ENCODE measurements around the gene NFIA.

The NFIA gene

GRCh38 chr1:61226791-61227567 lies 144.6 kb downstream of the NFIA start:
- no peak for DNase-seq

DNA sequence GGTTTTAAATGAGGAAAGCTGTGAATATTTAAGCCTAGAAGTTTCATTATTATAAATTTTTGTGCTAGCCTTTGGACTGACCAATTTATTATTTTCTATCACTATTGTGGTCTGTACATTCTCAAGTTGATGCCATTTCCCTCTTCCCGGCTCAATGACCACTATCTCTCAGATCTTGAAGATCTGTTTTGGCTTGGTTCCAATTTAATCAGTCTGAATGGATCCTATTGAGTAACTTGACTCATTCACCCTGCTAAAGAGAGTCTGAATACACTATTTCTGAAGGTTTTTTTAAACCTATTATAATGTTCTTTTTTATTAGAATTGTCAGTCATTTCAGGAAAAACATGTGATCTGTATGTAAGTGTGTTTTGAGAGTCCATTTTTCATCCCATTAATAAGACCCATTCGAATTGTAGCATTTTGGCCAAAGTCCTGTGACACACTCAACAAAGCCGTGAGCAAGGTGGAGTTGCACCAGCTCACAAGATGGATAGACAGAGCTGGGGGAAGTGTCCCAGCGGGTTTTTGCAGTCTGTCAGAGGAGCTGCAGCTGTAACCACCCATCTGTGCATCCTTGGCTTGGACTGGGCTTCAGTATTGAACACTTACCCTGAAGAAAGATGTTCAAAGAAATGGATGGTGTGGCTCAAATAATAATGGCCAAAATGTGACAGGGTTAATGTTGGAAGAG lies 145.6 kb downstream of the NFIA start:
- DNase-seq = no peak

- DNase-seq = no peak
Measured at GRCh38 chr1:61230523-61230922, 148.2 kb downstream of the NFIA start.

DNA sequence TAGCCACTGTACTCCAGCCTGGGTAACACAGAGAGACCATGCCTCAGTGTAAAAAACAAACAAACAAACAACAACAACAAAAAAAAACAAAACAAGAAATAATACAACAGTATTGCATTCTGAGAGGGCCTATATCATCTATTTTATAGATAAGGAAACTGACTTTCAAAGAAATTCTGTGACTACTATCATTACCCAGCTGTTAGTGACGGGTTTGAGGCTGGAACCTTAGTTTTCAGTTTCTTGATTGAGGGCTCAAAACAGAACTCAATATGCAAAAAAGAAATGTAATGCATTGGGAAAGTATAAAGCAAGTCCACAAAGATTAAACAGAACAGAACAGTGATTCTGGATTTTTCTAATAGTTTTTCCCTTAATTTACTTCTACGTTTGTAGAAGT lies 149.4 kb downstream of the NFIA start:
- DNase-seq = no peak

DNA sequence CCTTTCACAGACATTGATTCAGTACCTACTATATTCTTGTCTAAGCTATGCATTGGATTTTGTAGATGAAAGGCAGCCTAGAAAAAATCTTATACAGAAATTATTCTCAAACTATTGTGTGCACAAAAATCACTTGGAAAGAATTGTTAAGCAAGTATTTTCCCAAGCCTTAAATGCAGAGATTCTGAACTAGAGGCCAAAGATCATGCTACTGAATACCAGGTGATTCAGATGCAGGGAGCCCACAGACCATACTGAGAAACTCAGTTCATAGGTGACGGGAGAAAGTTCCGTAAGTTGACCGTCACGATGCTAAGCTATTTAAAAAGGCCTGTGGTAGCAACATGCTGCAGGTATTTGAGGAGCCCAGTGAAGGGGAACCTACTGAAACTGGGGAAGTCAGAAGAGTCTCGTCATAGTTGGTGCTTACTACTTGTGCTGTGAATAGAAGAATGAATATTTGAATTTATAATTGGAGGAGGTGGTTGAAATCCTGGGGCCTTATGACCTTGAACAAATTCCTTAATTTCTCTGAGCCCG lies 150.8 kb downstream of the NFIA start:
- DNase-seq = no peak

DNA sequence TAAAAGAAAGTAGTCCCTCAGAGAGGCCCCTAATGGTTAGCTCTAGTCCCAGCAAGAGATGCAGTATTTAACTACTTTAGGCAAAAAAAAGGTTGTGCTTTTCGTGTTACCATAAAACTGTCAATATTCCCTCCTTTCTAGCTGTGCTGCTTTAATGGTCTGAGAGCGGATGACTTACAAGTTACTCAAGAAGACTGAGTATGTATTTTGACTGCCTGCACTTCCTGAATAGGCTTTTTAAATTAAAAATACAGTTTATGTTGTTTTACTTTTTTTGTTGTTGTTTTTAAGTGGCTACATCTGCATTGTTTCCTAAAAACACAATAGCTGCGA lies 152.2 kb downstream of the NFIA start:
- no peak for DNase-seq

DNA sequence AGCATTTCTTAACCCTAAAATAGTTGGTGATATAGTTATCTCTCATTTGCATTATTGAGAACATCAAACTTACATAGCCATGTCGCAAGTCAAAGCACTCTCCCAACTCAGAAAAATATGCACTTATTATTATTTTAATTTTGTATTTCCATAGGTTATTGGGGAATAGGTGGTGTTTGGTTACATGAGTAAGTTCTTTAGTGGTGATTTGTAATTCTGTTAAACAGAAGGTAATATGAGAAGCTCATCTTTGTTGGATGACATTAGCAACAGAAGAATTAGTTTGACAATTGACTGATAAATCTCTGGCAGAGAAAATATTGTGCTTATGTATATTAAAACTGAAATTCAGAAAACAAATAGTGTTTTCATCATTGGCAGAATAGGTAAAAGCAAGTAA lies 154.8 kb downstream of the NFIA start:
- DNase-seq = no peak

- DNase-seq = no peak
Measured at GRCh38 chr1:61237659-61238358, 155.4 kb downstream of the NFIA start.

- no peak for DNase-seq
Measured at GRCh38 chr1:61238359-61238665, 156.0 kb downstream of the NFIA start.

DNA sequence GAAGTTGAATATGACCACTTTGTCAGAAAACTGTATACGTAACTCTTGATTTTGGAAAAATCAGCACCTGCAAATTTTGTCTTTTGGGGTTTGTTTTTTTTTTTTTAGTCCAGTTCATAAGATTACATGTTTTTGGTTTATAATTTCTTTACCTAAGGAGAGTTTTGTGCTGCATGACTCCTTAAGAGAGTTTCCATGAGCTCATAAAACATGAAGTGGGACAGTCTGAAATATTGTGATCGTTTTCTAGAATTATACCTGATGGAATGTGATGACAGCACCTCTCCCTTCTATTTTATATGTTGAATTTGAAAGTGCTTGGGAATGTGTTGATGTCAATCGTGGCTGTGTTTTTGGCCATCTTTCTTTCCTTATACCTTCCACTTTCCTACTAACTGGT lies 158.5 kb downstream of the NFIA start:
- no peak for DNase-seq

DNA sequence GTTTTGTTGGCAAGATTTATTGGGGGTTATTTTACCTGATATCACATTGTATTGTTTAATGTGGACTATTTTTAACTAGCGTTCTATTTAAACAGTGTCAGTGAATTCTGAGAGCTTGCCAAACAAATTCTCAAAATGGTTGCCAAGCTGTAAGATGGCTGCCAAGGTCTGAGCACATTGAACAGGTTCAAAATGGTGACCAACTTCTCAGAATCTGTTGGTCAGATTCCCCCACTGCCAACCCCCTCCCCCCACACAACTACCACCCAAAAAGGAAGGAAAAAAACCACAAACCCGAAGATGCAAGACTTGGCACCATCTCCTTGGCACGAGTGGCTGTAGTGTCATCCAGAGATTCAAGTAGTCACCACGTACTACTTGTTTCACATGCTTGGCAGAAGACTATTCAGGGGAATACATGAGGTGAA lies 159.1 kb downstream of the NFIA start:
- no peak for DNase-seq

DNA sequence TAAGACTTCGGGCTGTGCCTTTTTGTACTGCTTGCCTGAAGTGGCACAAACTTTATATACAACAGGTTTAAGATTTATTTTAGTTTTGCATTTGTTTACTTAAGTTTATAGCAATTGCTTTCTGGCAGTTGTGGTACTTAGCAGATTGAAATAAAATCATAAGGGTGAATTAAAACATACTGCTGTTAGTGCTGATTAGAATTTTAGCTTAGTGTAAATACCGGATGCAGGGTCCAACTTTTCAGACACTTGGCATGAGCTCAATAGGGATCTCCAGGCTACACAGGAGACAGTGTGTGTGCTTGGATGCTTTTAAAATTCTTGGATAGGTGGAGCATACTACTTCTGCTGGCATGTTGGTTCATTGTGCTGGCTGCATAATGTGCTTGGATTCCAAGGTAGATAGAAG lies 159.6 kb downstream of the NFIA start:
- no peak for DNase-seq

DNA sequence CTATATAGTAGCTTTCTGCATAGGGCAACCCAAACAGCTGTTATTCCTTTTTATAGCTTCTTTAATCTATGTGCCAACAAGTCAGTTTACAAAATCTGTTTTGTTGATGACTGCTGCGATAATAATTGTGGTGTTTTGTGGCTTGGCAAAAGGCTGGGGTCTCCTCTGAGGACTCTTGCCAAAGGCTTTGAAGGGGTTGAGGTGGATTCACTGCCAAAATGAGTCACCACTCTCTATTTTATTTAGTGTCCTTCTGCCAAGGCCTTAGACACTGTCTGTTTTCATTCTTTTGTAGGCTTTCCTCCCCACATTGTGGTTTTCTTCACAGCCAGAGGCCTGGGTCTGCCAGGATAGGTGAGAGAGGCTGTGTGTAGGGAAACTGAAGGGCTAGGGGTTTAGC lies 161.8 kb downstream of the NFIA start:
- no peak for DNase-seq

DNA sequence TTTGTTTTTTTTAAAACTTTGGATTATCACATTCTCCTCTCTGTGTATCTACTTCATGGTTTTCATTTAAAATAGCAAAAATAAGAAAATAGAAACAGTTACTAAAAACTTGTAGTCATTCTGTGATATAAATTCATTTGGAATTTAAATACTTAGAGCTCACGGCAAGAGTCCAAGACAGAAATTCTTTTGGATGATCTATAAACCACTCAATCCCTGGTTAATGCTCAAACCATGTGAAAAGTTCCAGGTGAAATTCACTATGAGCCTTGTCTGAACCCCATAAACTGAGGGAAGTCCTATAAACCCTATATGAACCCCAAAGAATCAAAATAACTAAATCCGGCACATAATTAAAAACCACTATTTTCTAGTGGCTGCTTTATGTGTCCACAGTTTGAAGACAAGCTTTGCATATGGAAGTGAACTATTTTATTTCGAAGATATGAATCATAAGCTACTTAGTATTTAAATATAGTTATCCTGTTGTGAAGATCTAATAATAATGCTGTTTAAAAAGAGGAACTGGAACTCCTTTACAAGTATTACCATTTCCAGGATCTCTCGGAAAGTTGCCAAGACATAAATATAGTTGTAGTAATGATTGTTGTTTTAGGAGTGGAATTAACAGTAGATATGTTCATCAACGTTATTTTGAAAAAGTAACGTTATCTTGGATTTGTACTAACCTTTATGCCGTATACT lies 163.5 kb downstream of the NFIA start:
- DNase-seq = no peak

DNA sequence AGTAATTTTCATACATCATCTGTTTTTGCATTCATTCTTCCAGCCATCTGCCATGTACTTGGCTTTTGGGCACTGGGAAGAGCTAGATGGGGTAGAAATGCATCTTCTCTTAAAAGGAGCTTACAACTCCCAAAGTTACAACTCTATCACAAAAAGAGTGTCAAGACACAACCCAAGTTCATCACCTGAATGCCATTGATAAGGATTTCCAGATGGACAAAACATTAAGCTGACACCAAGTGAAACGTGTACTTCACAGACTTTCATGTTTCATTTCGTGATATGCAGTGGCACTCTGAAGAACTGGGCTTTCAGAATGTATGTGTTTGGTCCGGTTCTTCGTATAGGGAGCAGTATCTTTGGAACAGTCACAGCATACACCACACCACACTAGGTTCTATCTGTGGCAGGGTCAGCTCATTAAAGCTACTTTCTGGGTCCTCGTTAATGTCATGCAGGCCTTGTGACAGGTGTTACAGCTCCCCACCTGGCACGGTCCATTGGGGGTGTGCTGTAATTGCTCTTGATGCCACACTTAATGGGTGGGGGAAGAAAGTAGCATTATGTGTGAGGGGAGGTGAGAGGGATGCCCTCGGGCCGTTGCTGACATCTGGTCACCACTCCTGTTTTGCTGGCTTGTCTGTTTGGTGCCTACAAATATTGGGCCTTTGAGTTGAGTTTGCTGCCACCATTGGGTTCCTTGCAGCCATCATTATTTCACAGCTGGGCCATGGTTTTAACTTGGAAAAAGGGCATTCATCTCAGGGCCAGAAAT lies 164.9 kb downstream of the NFIA start:
- DNase-seq = no peak

DNA sequence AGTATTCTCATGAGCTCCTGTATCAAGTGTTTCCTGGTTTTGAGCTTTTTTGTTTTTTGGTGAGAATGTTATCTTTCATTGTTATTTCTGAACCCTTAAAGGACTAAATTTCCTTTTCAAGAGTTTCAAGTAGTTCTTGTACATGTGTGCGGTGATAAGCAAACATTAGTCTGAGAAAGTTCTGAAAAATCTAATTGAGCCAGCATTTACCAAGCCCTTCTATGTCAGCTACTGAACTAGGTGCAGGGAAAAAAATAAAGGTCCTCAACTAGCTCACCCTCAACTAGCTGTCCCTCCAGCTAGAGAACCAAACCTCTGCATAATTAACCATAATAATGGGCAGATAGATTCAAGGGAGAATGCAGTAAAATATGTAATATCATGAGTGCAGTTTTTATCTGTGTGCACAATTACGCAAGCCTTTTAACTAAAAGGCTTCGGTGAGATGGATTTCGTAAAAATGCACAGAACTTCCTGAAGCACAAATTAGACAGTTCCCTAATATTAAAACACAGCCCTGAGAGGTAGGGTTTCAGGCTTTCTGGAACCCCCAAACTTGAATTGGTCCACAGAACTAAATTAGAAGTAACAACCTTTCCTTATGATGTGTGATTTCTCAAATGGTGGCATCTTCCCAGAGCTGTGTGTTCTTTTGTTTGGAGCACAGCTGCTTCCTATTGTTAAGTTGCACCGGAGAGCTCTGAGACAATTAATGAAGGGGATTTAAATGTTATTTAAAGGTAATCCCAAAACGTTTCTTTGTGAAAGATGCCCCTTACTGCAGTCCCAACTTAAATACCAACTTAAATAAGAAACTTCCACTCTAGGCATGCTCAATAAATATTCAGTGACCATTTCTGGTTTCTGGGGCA lies 165.8 kb downstream of the NFIA start:
- no peak for DNase-seq

- no peak for DNase-seq
Measured at GRCh38 chr1:61250933-61251332, 168.6 kb downstream of the NFIA start.

DNA sequence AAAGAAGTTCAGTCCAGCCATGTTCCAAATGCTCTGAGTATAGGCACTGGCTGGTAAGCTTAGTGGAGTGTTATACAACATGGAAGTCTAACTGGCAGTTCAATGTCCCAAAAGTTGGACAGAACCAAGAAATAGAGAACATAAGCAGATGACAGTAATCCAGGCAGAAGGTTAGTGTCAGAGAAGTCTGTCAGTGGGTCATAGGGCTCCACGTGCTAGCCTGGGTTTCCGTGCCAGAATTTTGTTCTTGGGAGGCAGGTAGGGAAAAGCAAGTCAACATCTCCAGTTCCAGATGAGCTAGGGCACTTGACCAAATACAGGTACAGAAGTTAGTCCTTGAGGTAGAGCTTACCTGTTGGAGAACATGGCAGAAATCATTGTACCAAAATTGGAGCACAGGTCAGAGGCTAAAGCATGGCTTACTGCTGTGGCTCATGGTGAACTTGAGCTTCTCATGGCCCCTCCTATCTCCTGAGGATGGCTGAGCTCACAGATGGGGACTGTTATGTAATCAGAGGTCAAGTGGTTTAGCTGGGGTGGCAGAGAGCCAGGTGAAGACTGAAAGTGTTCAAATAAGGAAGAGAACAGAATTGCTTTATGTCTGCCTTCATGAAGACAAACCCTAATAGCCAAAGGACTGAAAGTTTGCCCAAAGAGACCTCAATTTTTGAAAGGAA lies 170.8 kb downstream of the NFIA start:
- no peak for DNase-seq

- no peak for DNase-seq
Measured at GRCh38 chr1:61253912-61254633, 171.7 kb downstream of the NFIA start.

DNA sequence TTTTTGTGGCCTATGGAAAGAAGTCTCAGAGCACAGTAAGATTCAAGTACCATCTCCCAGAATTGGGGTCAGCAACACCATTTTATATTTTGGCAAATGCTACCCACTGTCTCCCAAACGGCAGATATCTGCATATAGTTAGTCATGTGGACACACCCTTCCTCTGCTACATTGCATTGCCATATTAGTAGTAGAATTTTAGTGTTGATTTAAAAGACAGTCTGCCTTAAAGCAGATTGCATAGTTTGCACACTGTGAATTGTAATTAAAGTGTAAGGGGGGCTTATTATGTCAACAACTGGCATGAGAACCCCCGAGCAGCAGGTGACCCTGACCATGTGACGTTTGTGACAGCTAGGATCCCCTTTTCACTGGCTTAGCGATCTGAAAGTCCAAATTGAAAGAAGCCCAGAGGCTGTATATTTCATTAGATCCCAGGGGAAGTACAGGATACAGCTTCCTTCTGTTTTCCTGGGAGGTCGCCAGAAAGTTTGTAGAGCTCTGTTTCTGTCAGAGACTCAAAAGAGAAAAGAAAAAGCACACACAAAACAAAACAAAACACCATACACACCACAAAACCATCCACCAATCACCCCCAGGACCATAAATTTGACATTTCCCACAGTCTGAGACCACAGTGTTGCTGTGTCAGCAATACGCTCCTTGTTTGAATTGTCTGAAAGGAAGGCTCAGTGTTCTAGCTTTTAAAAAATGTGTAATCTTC lies 172.4 kb downstream of the NFIA start:
- DNase-seq = no peak
